ENCODE data around the gene ZFAND3.

GRCh38 chr6:37897818-37898515, 78.4 kb downstream of the ZFAND3 start:
- TF ChIP-seq CTCF (IDR thresholded peaks at IDR 0.05 in 8 of 11, conservative IDR thresholded peaks at IDR 0.05 in 3 of 11) (no peak), POLR2A (IDR thresholded peaks at IDR 0.05) (no peak)

All from spleen (tissue), 7 donors.